Liver (tissue), 9 donors: ENCODE data around the gene TCF7L1. TPM values are rescaled to one million over a fixed set of nuclear protein-coding genes. Genes with fewer than 3 reads are reported as not detected.
"Not testable (repeated sequence)": the region's sequence is repeated elsewhere in the genome, so short reads cannot be mapped to it uniquely, and the experiment has no call there.

Experiments
- DNase-seq: peaks from one replicate; pipeline ENCODE4 v3.0.0-alpha.2; 2017; ENCODE audit warnings: low spot score
- H3K27ac ChIP-seq, 2 donors: one replicate each; pipeline ENCODE4 v1.7.0; 2013; ENCODE audit warnings: inconsistent platforms in 2 of 2, low read length in 2 of 2, control low read depth in 1 of 2, low read depth in 1 of 2, mild to moderate bottlenecking in 1 of 2
- H3K27me3 ChIP-seq, 4 donors: one replicate each; pipeline versions ENCODE4 v1.6.1 to v1.7.0; 2013; ENCODE audit warnings: low read length in 3 of 4, inconsistent platforms in 1 of 4, mild to moderate bottlenecking in 1 of 4, moderate library complexity in 1 of 4; ENCODE audit not compliant: control insufficient read depth in 4 of 4, insufficient read depth in 4 of 4
- H3K36me3 ChIP-seq, 4 donors: one replicate each; pipeline versions ENCODE4 v1.6.1 to v1.7.0; 2013; ENCODE audit warnings: low read length in 3 of 4, mild to moderate bottlenecking in 3 of 4, low read depth in 1 of 4, moderate library complexity in 1 of 4; ENCODE audit not compliant: control insufficient read depth in 4 of 4, insufficient read depth in 3 of 4
- H3K4me1 ChIP-seq, 4 donors: one replicate each; pipeline versions ENCODE4 v1.6.1 to v1.7.0; 2013; ENCODE audit warnings: low read length in 3 of 4, mild to moderate bottlenecking in 3 of 4, moderate library complexity in 1 of 4; ENCODE audit not compliant: control insufficient read depth in 4 of 4, insufficient read depth in 4 of 4
- H3K4me3 ChIP-seq, 3 donors: one replicate each; pipeline versions ENCODE4 v1.6.1 to v1.7.0; 2013; ENCODE audit warnings: low read length in 3 of 3, control low read depth in 1 of 3, low read depth in 1 of 3, mild to moderate bottlenecking in 1 of 3
- H3K9ac ChIP-seq, 2 donors: one replicate each; pipeline ENCODE4 v1.7.0; 2013; ENCODE audit warnings: low read length in 2 of 2, mild to moderate bottlenecking in 2 of 2, moderate library complexity in 2 of 2, control low read depth in 1 of 2, low read depth in 1 of 2
- H3K9me3 ChIP-seq, 4 donors: one replicate each; pipeline versions ENCODE4 v1.6.1 to v1.7.0; 2013; ENCODE audit warnings: low read length in 3 of 4; ENCODE audit not compliant: control insufficient read depth in 4 of 4
- CTCF ChIP-seq: fragments of 150-350 bp; IDR thresholded peaks from 2 replicates; pipeline ENCODE4 v1.5.1; 2017; ENCODE audit warnings: improper control_type of control experiment, low read depth, low read length; ENCODE audit not compliant: missing input control
- EGR1 ChIP-seq, 2 donors: IDR thresholded peaks; 2 replicates each; pipeline ENCODE4 v1.6.1; 2016 to 2018; ENCODE audit warnings: antibody characterized with exemption in 2 of 2, low read depth in 2 of 2
- FOXA1 ChIP-seq: IDR thresholded peaks from 2 replicates; pipeline ENCODE4 v1.6.1; 2016; ENCODE audit warnings: antibody characterized with exemption
- FOXA2 ChIP-seq: IDR thresholded peaks from 2 replicates; pipeline ENCODE4 v1.6.1; 2016; ENCODE audit warnings: antibody characterized with exemption
- GABPA ChIP-seq, 2 donors: IDR thresholded peaks in 1 of 2; conservative IDR thresholded peaks in 1 of 2; 2 replicates each; pipeline ENCODE4 v1.6.1; 2016; ENCODE audit warnings: antibody characterized with exemption in 2 of 2, mild to moderate bottlenecking in 1 of 2, moderate library complexity in 1 of 2
- HNF4A ChIP-seq, 2 donors: conservative IDR thresholded peaks; 2 replicates each; pipeline ENCODE4 v1.6.1; 2016; ENCODE audit warnings: antibody characterized with exemption in 2 of 2, mild to moderate bottlenecking in 2 of 2
- JUND ChIP-seq, 2 donors: IDR thresholded peaks; 2 replicates each; pipeline ENCODE4 v1.6.1; 2016; ENCODE audit warnings: antibody characterized with exemption in 2 of 2
- MAX ChIP-seq: IDR thresholded peaks from 2 replicates; pipeline ENCODE4 v1.6.1; 2016; ENCODE audit warnings: antibody characterized with exemption
- RAD21 ChIP-seq, 2 donors: IDR thresholded peaks; 2 replicates each; pipeline ENCODE4 v1.6.1; 2016; ENCODE audit warnings: antibody characterized with exemption in 2 of 2, mild to moderate bottlenecking in 2 of 2
- REST ChIP-seq: IDR thresholded peaks from 2 replicates; pipeline ENCODE4 v1.6.1; 2016; ENCODE audit warnings: antibody characterized with exemption, mild to moderate bottlenecking
- SP1 ChIP-seq: IDR thresholded peaks from 2 replicates; pipeline ENCODE4 v1.6.1; 2018; ENCODE audit warnings: antibody characterized with exemption, mild to moderate bottlenecking
- TAF1 ChIP-seq: conservative IDR thresholded peaks from 2 replicates; pipeline ENCODE4 v1.6.1; 2016; ENCODE audit warnings: antibody characterized with exemption, mild to moderate bottlenecking
- YY1 ChIP-seq: IDR thresholded peaks from 2 replicates; pipeline ENCODE4 v1.6.1; 2016; ENCODE audit warnings: antibody characterized with exemption, mild to moderate bottlenecking
- ZBTB33 ChIP-seq: IDR thresholded peaks from 2 replicates; pipeline ENCODE4 v1.6.1; 2016; ENCODE audit warnings: antibody characterized with exemption
- WGBS: extraction: QIAGEN DNeasy Blood & Tissue Kit; methylation state at CpG from one replicate; pipeline ENCODE4 v1.1.7; 2013; 5-methylcytosine and 5-hydroxymethylcytosine counted together
- polyA plus RNA-seq, 2 donors: library from polyadenylated mRNA; stranded (reverse) in 1 of 2; unstranded in 1 of 2; fragments of 200-250 nt in 1 of 2; fragments of >200 nt in 1 of 2; fragmentation: Nextera tagmentation in 1 of 2; extraction: Ambion mirVana in 1 of 2; gene quantifications; one replicate each; pipeline versions ENCODE4 v1.2.1 to v1.2.3, GENCODE V29; 2013 to 2015
- total RNA-seq, 2 donors: library from RNA; depleted of rRNA; stranded (reverse); fragments of >200 nt; gene quantifications; one replicate each; pipeline ENCODE4 v1.2.3, GENCODE V29; 2014
- donor health status: healthy.
- donor health status: healthy.
- donor health status: healthy.
- donor health status: healthy.
- donor health status: healthy.

Gene TCF7L1
- total and polyA plus RNA-seq, 4 donors: 1.6 to 6.0 (median 4.8) TPM

GRCh38 chr2:85342156-85342555, 209.0 kb downstream of the TCF7L1 start:
- H3K27ac ChIP-seq: no peak overlapping the region
- DNase-seq: no peak
- H3K9me3 ChIP-seq: no peaks in the 10 kb centered on the region
- H3K9ac ChIP-seq: no peak overlapping the region
- H3K4me3 ChIP-seq: no peak overlapping the region
- H3K36me3 ChIP-seq: peaks cover 5 to 39% (median 28%) of the 10 kb centered on the region in 4 donors
- peaks cover 0 to 15% (median 10%) of the 10 kb centered on the region in 4 donors for H3K4me1 ChIP-seq
- no peak for TF ChIP-seq SP1
- TF ChIP-seq RAD21 (IDR thresholded peaks at IDR 0.05): no peak
- TF ChIP-seq JUND (IDR thresholded peaks at IDR 0.05): no peak
- no peak for TF ChIP-seq REST
- TF ChIP-seq YY1: no peak
- TF ChIP-seq TAF1: no peak
- TF ChIP-seq ZBTB33: no peak
- 92% methylated on average over 3 of the region's 3 CpGs for WGBS
- H3K27me3 ChIP-seq: no peaks in the 10 kb centered on the region

- Histone ChIP-seq H3K4me1 (peaks cover 0 to 15% (median 10%) of the 10 kb centered on the region in 4 donors), H3K36me3 (peaks cover 5 to 46% (median 34%) of the 10 kb centered on the region in 4 donors)
- not testable (repeated sequence) for H3K4me3 ChIP-seq, H3K27me3 ChIP-seq, H3K27ac ChIP-seq, H3K9me3 ChIP-seq, DNase-seq, H3K9ac ChIP-seq
- 97% methylated on average over 10 of the region's 10 CpGs for WGBS
These were observed 210.2 kb downstream of the TCF7L1 start for GRCh38 chr2:85343207-85343895.

GRCh38 chr2:85344356-85344954, 211.3 kb downstream of the TCF7L1 start:
- TF ChIP-seq MAX: no peak
- TF ChIP-seq TAF1: no peak
- no peak for TF ChIP-seq CTCF
- TF ChIP-seq RAD21 (IDR thresholded peaks at IDR 0.05): no peak
- TF ChIP-seq HNF4A (conservative IDR thresholded peaks at IDR 0.05): no peak
- TF ChIP-seq FOXA2: no peak
- no peak for TF ChIP-seq EGR1 (IDR thresholded peaks at IDR 0.05; ENCODE audit: low read depth in 2 of 2)
- TF ChIP-seq FOXA1: no peak
- no peak for TF ChIP-seq GABPA (IDR thresholded peaks at IDR 0.05 in 1 of 2, conservative IDR thresholded peaks at IDR 0.05 in 1 of 2)
- Histone ChIP-seq H3K9me3 (no peaks in the 10 kb centered on the region), H3K27ac (no peak overlapping the region), H3K4me1 (peaks cover 0 to 15% (median 10%) of the 10 kb centered on the region in 4 donors), H3K36me3 (peaks cover 5 to 50% (median 39%) of the 10 kb centered on the region in 4 donors), H3K27me3 (no peaks in the 10 kb centered on the region), H3K4me3 (no peak overlapping the region), H3K9ac (no peak overlapping the region)
- 93% methylated on average over 14 of the region's 14 CpGs for WGBS
- no peak for DNase-seq
